Endothelial cell of umbilical vein (primary cell): ENCODE data around the gene PSME3. TPM values are rescaled to one million over a fixed set of nuclear protein-coding genes. Genes with fewer than 3 reads are reported as not detected.
"Not testable (repeated sequence)": the region's sequence is repeated elsewhere in the genome, so short reads cannot be mapped to it uniquely, and the experiment has no call there.

ENCODE experiments used
- BruUV-seq: library from RNA; stranded (reverse); fragments of 400-500 nt; replicated peaks from 2 replicates; lab custom pipeline; 2021; lab: Mats Ljungman, UMichigan
- CTCF ChIA-PET: fragments of 300-600, 350-600 bp; sonication (Branson Sonifier 250); formaldehyde crosslinking; loops from one replicate; lab custom pipeline; 2021; ENCODE audit warnings: antibody characterized with exemption, inconsistent platforms; lab: Charles Lee
- POLR2A ChIA-PET: fragments of 300-600, 350-600 bp; sonication (Branson Sonifier 250); formaldehyde crosslinking; loops from one replicate; lab custom pipeline; 2021; ENCODE audit warnings: antibody characterized with exemption, inconsistent platforms; lab: Charles Lee
- DNase-seq: peaks from one replicate; pipeline ENCODE4 v3.0.0-alpha.2; 2011; ENCODE audit warnings: low read depth, low spot score
- FAIRE-seq: peaks from 2 replicates; lab custom pipeline; 2011; peaks lifted over from hg19 to GRCh38; lab: Jason Lieb, UNC
- H2AFZ ChIP-seq: 2 replicates; pipeline ENCODE4 v1.6.0; 2012; ENCODE audit warnings: low read depth, low read length, control low read depth, inconsistent platforms
- H3K27ac ChIP-seq: 2 replicates; pipeline ENCODE4 v1.5.1; 2011; ENCODE audit warnings: low read depth, mild to moderate bottlenecking, control low read depth, low read length, moderate library complexity; ENCODE audit not compliant: insufficient read depth
- H3K27me3 ChIP-seq, 2 experiments: 2 replicates each; pipeline versions ENCODE4 v1.6.0 to v1.6.1; 2011; ENCODE audit warnings: low read length in 2 of 2, mixed read lengths in 1 of 2; ENCODE audit not compliant: control insufficient read depth in 2 of 2, insufficient read depth in 2 of 2
- H3K36me3 ChIP-seq, 2 experiments: 2 replicates in 1 of 2; 3 replicates in 1 of 2; pipeline ENCODE4 v1.5.1; 2011; ENCODE audit warnings: low read length in 2 of 2, mild to moderate bottlenecking in 1 of 2, moderate library complexity in 1 of 2; ENCODE audit not compliant: control insufficient read depth in 2 of 2, insufficient read depth in 2 of 2; ENCODE audit errors: extremely low read depth in 1 of 2
- H3K4me1 ChIP-seq: 3 replicates; pipeline ENCODE4 v1.5.1; 2011; ENCODE audit warnings: mild to moderate bottlenecking, low read length; ENCODE audit not compliant: control insufficient read depth, insufficient read depth; ENCODE audit errors: extremely low read depth
- H3K4me2 ChIP-seq: 2 replicates; pipeline ENCODE4 v1.6.1; 2011; ENCODE audit warnings: low read length, control low read depth, mixed read lengths; ENCODE audit not compliant: insufficient read depth
- H3K4me3 ChIP-seq, 3 experiments: fragments of 200-600 bp in 1 of 3; sonication (generic), shearing (Covaris generic) in 1 of 3; replicated peaks in 1 of 3; 2 replicates each; pipeline ENCODE4 v1.5.1; 2011 to 2016; ENCODE audit warnings: control low read depth in 3 of 3, low read length in 3 of 3, mild to moderate bottlenecking in 2 of 3, inconsistent platforms in 1 of 3, low read depth in 1 of 3, moderate library complexity in 1 of 3; ENCODE audit not compliant: insufficient read depth in 1 of 3
- H3K79me2 ChIP-seq: 2 replicates; pipeline ENCODE4 v1.6.0; 2012; ENCODE audit warnings: low read length, inconsistent platforms; ENCODE audit not compliant: control insufficient read depth, insufficient read depth
- H3K9ac ChIP-seq: replicated peaks from 2 replicates; pipeline ENCODE3; 2011; ENCODE audit warnings: low read length, control low read depth; ENCODE audit not compliant: insufficient read depth; ENCODE audit errors: extremely low read depth
- H3K9me1 ChIP-seq: replicated peaks from 3 replicates; pipeline ENCODE4 v1.6.0; 2011; ENCODE audit warnings: mild to moderate bottlenecking, low read length; ENCODE audit not compliant: control insufficient read depth, insufficient read depth; ENCODE audit errors: extremely low read depth
- H3K9me3 ChIP-seq: replicated peaks from 2 replicates; pipeline ENCODE4 v1.5.1; 2012; ENCODE audit warnings: low read length, inconsistent platforms; ENCODE audit not compliant: control insufficient read depth, insufficient read depth
- H4K20me1 ChIP-seq: replicated peaks from 2 replicates; pipeline ENCODE3; 2011; ENCODE audit warnings: mild to moderate bottlenecking, low read length; ENCODE audit not compliant: control insufficient read depth, insufficient read depth; ENCODE audit errors: extremely low read depth
- FOS ChIP-seq: IDR thresholded peaks from 2 replicates; pipeline ENCODE4 v1.6.1; 2011; ENCODE audit warnings: mild to moderate bottlenecking, low read length, moderate library complexity, borderline replicate concordance; ENCODE audit not compliant: insufficient read depth
- JUN ChIP-seq: IDR thresholded peaks from 2 replicates; pipeline ENCODE4 v1.6.1; 2011; ENCODE audit warnings: borderline replicate concordance, low read depth; ENCODE audit not compliant: insufficient read length, insufficient read depth
- dilution Hi-C: fragments of 300-500 bp; cut with MboI; formaldehyde crosslinking; loops from one replicate; pipeline ENCODE4 v1.15.0; 2019; ENCODE audit warnings: low sequenced_read_pairs; ENCODE audit not compliant: extremely low pct_ligation_motif_present
- intact Hi-C: fragments of 100-400 bp; cut with micrococcal nuclease; formaldehyde crosslinking; loops from one replicate; pipeline ENCODE4 v1.10.0; 2022
- polyA plus RNA-seq, 4 experiments: library from polyadenylated mRNA; depleted of rRNA in 3 of 4; stranded (reverse) in 3 of 4; unstranded in 1 of 4; fragments of >200 nt; gene quantifications; 2 replicates each; pipeline versions ENCODE4 v1.2.1 to v1.2.3, GENCODE V29; 2011 to 2012; ENCODE audit warnings: missing spikeins in 1 of 4
- total RNA-seq: library from RNA; stranded (reverse); gene quantifications from 2 replicates; pipeline ENCODE4 v1.2.3, GENCODE V29; 2021

The PSME3 gene
- total and polyA plus RNA-seq, 2 donors (not counting 3 experiments of a cell fraction or from before 2014, with no cell fraction given): 98.4 to 126 TPM

DNA sequence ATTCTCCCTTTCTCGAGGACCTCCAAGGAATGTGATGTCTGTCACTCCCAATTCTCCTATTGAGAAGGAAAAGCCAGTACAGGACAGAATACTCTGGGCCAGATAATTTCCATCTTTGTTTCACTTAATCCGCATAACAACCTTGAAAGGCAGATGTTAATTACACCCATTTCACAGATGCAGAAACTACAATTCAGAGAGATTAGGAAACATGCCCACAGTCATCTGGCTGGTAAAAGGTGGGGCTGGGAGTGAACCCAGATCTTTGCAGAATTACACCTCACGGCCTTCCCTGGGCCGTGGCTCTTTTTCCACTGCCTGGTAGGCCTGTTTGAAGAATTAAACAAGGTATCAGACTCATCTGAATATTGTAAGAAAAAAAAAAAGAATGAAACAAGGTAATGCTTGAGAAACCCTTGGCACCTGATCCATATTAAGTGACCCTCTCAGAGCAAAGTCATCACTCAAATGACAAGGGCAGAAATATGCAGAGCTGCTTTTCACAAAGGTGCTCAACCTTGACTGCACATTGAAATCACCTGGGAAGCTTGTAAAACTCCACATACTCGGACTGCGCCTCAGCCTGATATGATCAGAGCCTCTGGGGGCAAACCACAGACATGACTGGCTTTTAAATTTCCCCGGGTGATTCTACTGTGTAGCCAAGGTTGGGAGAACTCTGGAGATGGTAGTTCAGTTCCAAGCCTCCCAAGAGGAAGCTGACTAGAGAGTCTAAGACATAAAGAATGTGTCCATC lies 50.8 kb downstream of the PSME3 start:
- Histone ChIP-seq H3K79me2 (no peaks in the 10 kb centered on the region), H3K4me3 (no peak overlapping the region), H3K27me3 (peaks cover 0 to 2% of the 10 kb centered on the region in 2 experiments), H2AFZ (no peak overlapping the region), H3K9me1 (no peaks in the 10 kb centered on the region), H3K36me3 (no peaks in the 10 kb centered on the region), H3K9me3 (no peaks in the 10 kb centered on the region), H3K4me1 (no peaks in the 10 kb centered on the region), H3K27ac (no peak overlapping the region), H3K9ac (no peak overlapping the region), H4K20me1 (no peaks in the 10 kb centered on the region), H3K4me2 (no peak overlapping the region)
- intact Hi-C loops (loop anchor here (5.0 kb wide), 1 partner anchor 53 kb away; no protein-coding TSS in a partner anchor), dilution Hi-C loops (no loop called here)
- no peak for FAIRE-seq
- POLR2A ChIA-PET: no interaction called here
- TF ChIP-seq FOS (no peak), JUN (no peak)
- DNase-seq: no peak
- CTCF ChIA-PET: interaction anchor here (1.0 to 1.4 kb wide), 3 partner anchors 15 to 159 kb away, joined by 3 to 5 read pairs (median 3); no protein-coding TSS in a partner anchor
- no TSS peak for BruUV-seq

DNA sequence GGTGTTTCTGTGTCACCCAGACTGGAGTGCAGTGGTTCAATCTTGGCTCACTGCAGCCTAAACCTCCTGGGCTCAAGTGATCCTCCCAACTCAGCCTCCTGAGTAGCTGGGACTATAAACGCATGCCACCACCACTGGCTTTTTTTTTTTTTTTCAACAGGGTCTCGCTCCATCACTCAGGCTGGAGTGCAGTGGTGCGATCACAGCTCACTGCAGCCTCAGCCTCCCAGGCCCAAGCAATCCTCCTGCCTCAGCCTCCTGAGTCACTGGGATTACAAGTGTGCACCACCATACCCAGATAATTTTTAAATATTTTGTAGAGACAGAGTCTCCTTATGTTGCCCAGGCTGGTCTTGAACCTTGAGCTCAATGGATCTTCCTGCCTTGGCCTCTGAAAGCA lies 52.6 kb downstream of the PSME3 start:
- H3K4me1 ChIP-seq, H4K20me1 ChIP-seq, H2AFZ ChIP-seq, FAIRE-seq, dilution Hi-C loops, H3K27ac ChIP-seq, H3K27me3 ChIP-seq, H3K36me3 ChIP-seq, H3K9me1 ChIP-seq, BruUV-seq, intact Hi-C loops, H3K79me2 ChIP-seq, DNase-seq, H3K9me3 ChIP-seq, H3K9ac ChIP-seq, H3K4me2 ChIP-seq, POLR2A ChIA-PET, H3K4me3 ChIP-seq: not testable (repeated sequence)
- CTCF ChIA-PET: interaction anchor here (0.9 to 1.8 kb wide), 3 partner anchors 10 to 47 kb away, joined by 3 to 4 read pairs (median 3); no protein-coding TSS in a partner anchor
